ENCODE measurements around the gene MLLT1. TPM values are rescaled to one million over a fixed set of nuclear protein-coding genes. Genes with fewer than 3 reads are reported as not detected.

The MLLT1 gene
- total RNA-seq, 1 experiment from 2014 or later, result 55.0 TPM

- peaks cover 0 to 2% of the 10 kb centered on the region in 2 experiments; a peak in 1 of 4 replicates for H3K36me3 ChIP-seq (ENCODE audit: control insufficient read depth in 1 of 2, insufficient read depth in 2 of 2, low read length in 2 of 2)
- POLR2A ChIA-PET, result no interaction called here
- no TSS peak for BruUV-seq (replicated peaks)
- RAD21 ChIA-PET (ENCODE audit: low non-redundant PET in 1 of 2, low total read pairs in 2 of 2, uncharacterized antibody in 2 of 2, unreplicated experiment in 2 of 2), result no interaction called here
- intact Hi-C loops (cut with micrococcal nuclease), result loop anchor here (5.0 kb wide), 2 partner anchors 133 to 643 kb away; no protein-coding TSS in a partner anchor
- DNase-seq (ENCODE audit: low read depth, low spot score), result no peak
- no peak for TF ChIP-seq POLR2A (IDR thresholded peaks at IDR 0.05; ENCODE audit: borderline replicate concordance, extremely low read depth, insufficient read depth, insufficient read length)
- TF ChIP-seq RAD21 (IDR thresholded peaks at IDR 0.05; ENCODE audit: low read depth), result no peak
- no peak for TF ChIP-seq EZH2 (IDR thresholded peaks at IDR 0.05)
- TF ChIP-seq TCF7L2 (IDR thresholded peaks at IDR 0.05; ENCODE audit: borderline replicate concordance, extremely low read depth, insufficient read depth, insufficient read length), result no peak
- no peak for TF ChIP-seq EZH2phosphoT487 (IDR thresholded peaks at IDR 0.05; ENCODE audit: borderline replicate concordance)
- TF ChIP-seq ELF1 (IDR thresholded peaks at IDR 0.05; ENCODE audit: borderline replicate concordance, low read depth), result no peak
- TF ChIP-seq SIN3A (IDR thresholded peaks at IDR 0.05; ENCODE audit: low read depth), result no peak
- no peak for TF ChIP-seq CTCF (IDR thresholded peaks at IDR 0.05 in 2 of 3, conservative IDR thresholded peaks at IDR 0.05 in 1 of 3; ENCODE audit: borderline replicate concordance in 1 of 3, insufficient read depth in 1 of 3, low read depth in 2 of 3, low read length in 2 of 3)
- no peak for TF ChIP-seq CBX3 (IDR thresholded peaks at IDR 0.05; ENCODE audit: low read depth)
- TF ChIP-seq ZFX (IDR thresholded peaks at IDR 0.05), result no peak
- TF ChIP-seq, protein P1, sequence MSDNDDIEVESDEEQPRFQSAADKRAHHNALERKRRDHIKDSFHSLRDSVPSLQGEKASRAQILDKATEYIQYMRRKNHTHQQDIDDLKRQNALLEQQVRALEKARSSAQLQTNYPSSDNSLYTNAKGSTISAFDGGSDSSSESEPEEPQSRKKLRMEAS (IDR thresholded peaks at IDR 0.05), result no peak
- TF ChIP-seq, protein P2, sequence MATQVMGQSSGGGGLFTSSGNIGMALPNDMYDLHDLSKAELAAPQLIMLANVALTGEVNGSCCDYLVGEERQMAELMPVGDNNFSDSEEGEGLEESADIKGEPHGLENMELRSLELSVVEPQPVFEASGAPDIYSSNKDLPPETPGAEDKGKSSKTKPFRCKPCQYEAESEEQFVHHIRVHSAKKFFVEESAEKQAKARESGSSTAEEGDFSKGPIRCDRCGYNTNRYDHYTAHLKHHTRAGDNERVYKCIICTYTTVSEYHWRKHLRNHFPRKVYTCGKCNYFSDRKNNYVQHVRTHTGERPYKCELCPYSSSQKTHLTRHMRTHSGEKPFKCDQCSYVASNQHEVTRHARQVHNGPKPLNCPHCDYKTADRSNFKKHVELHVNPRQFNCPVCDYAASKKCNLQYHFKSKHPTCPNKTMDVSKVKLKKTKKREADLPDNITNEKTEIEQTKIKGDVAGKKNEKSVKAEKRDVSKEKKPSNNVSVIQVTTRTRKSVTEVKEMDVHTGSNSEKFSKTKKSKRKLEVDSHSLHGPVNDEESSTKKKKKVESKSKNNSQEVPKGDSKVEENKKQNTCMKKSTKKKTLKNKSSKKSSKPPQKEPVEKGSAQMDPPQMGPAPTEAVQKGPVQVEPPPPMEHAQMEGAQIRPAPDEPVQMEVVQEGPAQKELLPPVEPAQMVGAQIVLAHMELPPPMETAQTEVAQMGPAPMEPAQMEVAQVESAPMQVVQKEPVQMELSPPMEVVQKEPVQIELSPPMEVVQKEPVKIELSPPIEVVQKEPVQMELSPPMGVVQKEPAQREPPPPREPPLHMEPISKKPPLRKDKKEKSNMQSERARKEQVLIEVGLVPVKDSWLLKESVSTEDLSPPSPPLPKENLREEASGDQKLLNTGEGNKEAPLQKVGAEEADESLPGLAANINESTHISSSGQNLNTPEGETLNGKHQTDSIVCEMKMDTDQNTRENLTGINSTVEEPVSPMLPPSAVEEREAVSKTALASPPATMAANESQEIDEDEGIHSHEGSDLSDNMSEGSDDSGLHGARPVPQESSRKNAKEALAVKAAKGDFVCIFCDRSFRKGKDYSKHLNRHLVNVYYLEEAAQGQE (IDR thresholded peaks at IDR 0.05; ENCODE audit: low read depth), result no peak
- TF ChIP-seq FOSL1 (IDR thresholded peaks at IDR 0.05; ENCODE audit: low read depth), result no peak
- no peak for TF ChIP-seq ZBTB33 (IDR thresholded peaks at IDR 0.05; ENCODE audit: extremely low read depth, insufficient replicate concordance, low read length)
- no peaks in the 10 kb centered on the region for H3K27me3 ChIP-seq (ENCODE audit: insufficient read depth, low read length)
- no peak overlapping the region for H3K27ac ChIP-seq (ENCODE audit: low read depth, low read length)
- peaks cover 0 to 8% of the 10 kb centered on the region in 2 experiments; a peak in 1 of 4 replicates for H3K4me1 ChIP-seq (ENCODE audit: control insufficient read depth in 1 of 2, insufficient read depth in 2 of 2, low read length in 2 of 2)
- H3K79me2 ChIP-seq (ENCODE audit: insufficient read depth, low read length), result no peaks in the 10 kb centered on the region
- no peak overlapping the region for H3K4me2 ChIP-seq (ENCODE audit: low read length)
- no peaks in the 10 kb centered on the region for H3K9me3 ChIP-seq (ENCODE audit: control insufficient read depth in 1 of 2, insufficient read depth in 1 of 2, low read depth in 1 of 2, low read length in 2 of 2)
- no peaks in the 10 kb centered on the region for H3K9me2 ChIP-seq (ENCODE audit: insufficient read depth)
- no peaks in the 10 kb centered on the region for H4K20me1 ChIP-seq (ENCODE audit: insufficient read depth)
- no peak for ATAC-seq
- CTCF ChIA-PET, result interaction anchor here (0.8 to 1.8 kb wide), 9 partner anchors 10 to 644 kb away, joined by 3 to 8 read pairs (median 4); partner anchors contain the start of gene KHSRP
- H2AFZ ChIP-seq (ENCODE audit: low read depth, low read length, poor library complexity, severe bottlenecking), result no peak overlapping the region
- H3K9ac ChIP-seq (ENCODE audit: low read length), result no peak overlapping the region
- H3K4me3 ChIP-seq (replicated peaks in 1 of 2; ENCODE audit: low read depth in 1 of 2, low read length in 2 of 2), result no peak overlapping the region
These were observed 60.6 kb downstream of the MLLT1 start for GRCh38 chr19:6219147-6219525.
